Activated T-cell treated with anti-CD3 and anti-CD28 coated beads for 48 hours (primary cell): ENCODE measurements around the gene UBTD2.

ENCODE experiments used
- DNase-seq: peaks from one replicate; pipeline ENCODE4 v3.0.0-alpha.2; 2020; ENCODE audit warnings: low read depth

UBTD2 gene

DNA sequence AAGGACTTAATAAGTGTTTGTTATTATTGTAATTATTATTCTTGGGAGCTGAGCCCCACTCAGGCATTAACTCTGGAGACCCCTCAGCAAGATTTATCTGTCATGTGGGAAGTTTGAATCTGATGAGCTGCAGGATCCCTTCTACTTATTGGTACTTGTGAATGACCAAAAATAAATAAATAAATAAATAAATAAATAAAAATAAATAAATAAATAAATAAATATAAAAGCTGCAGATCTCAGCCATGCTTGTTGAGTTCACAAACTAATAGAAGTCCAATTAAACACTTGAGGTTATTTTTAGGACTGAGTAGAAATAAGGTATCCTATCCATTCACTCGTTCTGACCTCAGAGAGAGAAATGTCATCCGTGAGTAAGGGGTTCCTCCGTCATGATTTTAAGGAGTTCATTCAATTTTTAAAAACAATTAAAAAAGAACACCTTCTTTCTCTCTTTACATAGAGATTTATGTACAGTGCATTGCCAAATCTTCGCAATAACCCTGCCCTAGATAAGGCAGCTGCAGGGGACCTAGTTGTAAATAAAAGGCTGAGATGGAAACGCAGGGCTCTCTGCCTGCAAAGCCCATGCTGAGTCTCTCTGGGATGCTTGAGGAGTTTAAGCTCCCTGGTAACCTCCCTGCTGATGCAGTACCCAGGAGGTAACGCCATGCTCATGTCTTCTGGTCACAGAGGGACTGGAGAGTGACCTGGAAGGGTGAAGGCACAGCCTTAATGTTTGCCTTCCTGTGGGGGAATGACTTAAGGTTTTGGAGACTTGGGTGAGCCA lies 88.4 kb downstream of the UBTD2 start:
- DNase-seq, result no peak

DNA sequence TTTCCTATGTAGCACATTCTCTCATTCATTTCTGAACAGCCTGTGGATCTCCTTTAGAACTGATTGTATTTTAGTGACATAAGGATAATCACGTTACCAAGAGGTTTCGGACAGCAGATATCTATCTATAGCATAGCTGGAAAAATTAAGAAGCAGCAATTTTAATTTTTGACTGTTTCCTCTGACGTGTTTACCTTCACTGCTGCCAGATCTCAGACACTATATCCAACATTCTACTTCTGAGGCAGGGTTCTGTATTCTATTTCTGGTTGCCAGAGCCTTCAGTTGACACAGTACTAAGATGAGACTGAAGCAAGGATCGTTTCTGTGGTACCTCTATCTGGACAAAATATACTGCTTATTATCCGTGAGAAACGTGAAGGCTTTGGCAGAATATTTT lies 89.7 kb downstream of the UBTD2 start, which contains the start of gene EFCAB9:
Gene EFCAB9 (plus strand): TSS at position 301 of the 400 bp plus-strand sequence. CDS start 1 bp downstream, at position 302.
- no peak for DNase-seq

DNA sequence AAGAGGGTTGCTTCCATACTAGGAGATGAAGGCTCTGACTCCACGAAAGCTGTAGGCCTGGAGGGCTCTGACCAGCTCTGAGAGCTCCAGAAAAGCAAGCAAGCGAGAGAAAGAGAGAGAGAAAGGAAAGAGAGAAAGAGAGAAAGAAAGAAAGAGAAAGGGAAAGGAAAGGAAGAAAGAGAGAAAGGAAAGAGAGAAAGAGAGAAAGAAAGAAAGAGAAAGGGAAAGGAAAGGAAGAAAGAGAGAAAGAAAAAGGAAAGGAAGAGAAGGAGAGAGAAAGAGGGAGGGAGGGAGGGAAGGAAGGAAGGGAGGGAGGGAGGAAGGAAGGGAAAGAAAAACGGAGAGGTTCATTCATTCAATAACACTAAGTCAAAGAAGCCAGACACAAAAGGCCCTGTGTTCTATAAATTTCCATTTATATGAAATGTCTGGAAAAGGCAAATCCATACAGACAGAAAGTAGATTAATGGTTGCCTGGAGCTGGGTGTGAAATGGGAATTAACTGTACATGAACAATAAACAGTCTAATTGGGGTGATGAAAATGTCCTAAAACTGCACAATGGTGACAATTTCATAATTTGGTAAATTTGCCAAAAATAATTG lies 93.8 kb downstream of the UBTD2 start:
- DNase-seq, result no peak

DNA sequence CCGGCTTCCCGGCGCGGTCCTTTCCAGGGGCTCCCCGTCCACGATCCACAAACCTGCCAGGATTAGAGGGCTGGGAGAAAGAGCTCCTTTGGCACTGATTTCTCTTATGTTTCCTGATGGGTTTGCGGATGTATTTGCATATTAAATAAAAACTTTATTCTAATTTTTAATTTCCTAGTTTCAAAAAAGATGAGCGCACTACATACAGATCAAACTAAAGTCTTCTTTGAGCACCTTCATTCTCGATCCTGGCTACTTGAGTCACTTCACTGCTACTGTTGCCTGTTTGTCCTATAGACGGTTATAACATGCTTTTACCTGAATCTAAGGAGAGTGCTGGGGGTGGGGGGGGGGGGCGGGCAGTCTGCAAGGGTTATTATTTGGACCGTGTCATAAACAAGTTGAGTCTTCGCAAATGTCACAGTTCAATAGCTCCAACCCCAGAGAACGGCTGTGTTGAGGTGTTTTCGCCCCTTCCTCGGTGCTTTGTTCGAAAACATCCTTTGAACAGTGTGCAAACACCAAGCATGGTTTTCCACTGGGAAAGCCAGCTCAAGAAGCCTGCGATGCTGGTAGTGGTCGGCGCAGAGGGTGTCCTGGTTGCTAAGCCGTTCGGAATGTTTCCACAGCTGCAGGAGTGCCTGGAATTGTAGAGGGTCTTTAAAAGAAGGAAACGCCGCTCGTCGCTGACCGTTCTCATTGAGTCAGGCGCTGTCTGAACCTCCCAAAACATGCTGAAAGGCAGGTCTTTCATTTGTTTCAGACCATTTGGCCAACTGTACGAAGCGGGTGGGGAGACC lies 94.5 kb downstream of the UBTD2 start:
- no peak for DNase-seq

DNA sequence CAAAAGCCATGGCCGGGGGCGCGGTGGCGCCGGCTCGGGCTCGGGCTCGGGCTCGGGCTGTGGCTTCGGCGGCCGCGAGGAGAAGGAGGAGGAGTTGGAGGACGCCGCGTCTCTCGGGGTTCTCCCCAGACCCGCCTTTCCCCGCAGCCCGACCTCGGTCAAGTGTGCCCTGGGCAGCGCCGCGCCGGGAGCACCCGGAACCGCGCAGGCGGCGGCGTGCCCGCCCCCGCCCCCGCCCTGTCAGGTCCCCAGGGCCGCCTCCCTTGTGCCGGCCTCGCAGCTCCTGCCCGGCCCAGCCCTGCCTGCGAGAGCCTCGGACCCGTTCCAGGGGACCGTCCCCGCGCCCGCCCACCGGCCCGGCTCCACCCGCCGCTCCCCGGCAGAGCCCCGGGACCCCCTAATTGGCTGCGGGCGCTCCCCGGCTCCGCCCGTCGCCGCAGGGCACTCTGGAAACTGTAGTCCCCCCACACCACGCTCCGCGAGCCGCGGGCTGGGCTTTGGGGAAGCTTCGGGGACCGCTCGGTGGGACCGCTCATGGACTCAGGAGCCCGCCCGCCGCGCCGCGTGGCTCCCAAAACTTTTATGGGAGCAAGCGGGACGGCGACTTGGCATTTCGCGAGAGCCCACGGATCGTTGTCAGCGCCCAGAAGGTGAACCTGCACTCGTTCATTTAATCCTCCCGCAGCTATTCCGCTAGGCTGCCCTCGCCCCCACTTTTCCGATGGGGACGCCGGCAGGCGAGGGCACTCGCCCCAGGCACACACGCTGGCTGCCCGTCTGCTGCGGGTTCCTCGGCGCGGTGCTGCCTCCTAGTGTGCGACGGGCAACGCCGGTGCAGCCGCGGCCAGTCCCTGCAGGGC lies 95.3 kb downstream of the UBTD2 start, which contains the start of gene STK10:
Gene STK10 (minus strand): TSS at position 192 of the 860 bp plus-strand sequence. CDS start 182 bp downstream, at position 10.
- peak; percentile 90 for DNase-seq

DNA sequence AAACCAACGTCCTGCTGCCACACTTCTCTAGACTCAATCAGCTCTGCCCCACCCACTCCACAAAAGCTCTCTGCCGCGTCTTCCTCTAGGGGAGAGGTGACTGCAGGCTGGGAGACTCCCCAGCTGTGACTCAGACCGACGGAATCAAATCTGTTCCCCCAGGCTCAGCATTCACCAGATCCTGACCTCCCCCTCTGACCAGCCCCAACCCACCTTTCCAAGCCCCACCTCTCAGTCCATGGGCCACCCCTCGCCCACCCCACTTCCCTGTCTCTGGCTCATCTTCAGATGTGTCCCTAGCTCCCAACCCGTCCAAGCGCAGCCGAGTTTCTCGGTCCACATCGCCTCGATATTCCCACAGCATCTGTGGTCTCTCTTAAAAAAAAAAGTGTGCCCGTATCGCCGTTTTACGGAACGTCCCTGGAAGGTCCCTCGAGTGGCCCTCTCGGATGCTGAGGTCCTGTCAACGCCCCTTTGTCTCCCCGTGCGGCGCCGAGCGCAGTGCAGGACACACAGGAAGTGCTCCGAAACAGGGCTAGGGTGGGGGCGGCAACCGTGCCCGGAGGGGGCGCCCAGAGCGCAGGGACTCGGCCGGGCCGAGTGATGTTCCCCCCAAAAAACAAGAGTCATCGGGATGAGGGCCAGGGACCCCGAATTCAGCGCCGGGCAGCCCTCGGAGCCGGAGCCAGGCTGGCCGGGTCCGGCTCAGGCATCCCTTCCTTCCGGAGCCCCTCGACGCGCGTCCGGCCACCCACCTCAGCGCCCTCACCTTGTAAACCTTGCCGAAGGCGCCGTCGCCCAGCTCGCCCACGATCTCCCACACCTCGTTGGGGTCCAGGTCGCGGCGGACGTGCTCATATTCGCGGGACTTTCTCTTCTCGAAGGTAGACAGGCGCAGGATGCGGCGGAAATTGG lies 96.2 kb downstream of the UBTD2 start:
- peak; percentile 63 for DNase-seq

DNA sequence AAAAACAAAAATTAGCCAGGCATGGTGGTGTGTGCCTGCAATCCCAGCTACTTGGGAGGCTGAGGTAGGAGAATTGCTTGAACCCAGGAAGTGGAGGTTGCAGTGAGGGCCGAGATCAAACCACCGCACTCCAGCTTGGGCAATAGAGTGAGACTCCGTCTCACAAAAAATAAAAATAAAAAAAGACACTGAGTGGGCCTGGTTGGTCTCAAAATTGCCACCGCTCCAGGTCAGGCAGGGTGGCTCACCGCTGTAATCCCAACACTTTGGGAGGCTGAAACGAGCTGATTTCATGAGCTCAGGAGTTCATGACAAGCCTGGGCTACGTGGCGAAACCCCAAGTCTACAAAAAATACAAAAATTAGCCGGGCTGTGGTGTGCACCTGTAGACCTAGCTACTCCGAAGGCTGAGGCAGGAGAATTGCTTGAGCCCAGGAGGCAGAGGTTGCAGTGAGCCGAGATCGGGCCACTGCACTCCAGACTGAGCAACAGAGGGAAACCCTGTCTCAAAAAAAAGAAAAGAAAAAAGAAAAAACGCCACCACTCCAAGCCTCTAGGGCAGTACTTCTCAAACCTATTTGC lies 97.4 kb downstream of the UBTD2 start:
- no peak for DNase-seq

DNA sequence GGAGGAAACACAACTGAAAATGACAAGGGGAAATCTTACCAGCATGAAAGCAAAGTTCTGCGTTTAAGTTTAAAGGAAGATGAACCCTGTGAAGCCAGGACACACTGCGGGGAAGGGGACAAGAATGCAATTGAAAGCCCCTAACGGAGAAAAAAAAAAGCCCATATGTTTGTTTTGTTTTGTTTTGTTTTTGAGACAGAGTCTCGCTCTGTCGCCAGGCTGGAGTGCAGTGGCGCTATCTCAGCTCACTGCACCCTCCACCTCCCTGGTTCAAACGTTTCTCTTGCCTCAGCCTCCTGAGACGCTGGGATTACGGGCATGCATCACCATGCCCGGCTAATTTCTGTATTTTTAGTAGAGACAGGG lies 98.5 kb downstream of the UBTD2 start:
- DNase-seq, result no peak

DNA sequence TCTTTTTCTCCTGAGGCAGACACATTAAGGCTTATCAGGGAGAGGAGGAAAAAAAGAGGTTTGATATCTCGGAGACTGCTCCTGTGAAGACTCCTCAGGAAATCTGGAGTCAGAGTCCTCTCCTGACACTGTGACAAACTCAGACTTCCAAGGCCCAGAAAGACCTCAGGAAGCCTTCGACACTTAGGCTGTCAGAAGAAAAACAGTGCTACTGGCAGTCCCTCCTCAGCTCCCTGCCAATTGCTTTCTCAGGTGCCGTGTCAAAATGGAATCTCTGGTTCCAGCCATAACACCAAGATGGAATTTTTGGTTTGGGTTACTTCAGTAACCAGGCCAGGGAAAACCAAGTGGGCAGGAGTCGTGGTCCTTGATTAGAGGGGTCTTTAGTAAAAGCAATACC lies 99.7 kb downstream of the UBTD2 start:
- DNase-seq, result no peak

DNA sequence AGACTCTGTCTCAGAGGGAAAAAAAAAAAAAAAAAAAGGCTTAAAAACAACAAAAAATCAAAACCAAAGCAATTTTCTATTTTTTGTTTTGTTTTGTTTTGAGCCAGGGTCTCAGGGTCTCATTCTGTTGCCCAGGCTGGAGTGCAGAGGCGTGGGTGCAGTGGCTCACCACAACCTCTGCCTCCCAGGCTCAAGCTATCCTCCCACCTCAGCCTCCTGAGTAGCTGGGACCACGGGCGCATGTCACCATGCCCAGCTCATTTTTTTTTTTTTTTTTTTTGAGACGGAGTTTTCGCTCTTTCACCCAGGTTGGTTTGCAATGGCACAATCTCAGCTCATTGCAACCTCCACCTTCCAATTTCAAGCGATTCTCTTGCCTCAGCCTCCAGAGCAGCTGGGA lies 101.3 kb downstream of the UBTD2 start:
- DNase-seq, result no peak

DNA sequence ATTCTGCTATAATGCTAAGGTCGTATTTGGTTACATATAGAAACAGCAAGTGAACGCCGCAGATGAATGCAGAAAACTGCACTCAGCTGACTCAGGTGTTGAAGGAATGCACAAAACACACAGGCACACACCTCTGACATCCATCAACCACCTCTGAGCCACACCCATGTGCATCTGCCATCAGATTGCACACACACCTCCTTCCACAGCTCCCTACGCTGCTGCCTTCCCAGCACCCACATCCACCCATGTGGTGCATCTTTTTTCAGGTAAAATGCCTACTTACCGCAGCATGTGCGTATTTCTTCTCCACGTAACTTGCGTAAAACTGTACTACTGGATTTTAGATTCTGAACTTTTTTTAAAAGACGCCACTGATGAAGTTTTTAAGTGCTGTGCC lies 102.6 kb downstream of the UBTD2 start:
- no peak for DNase-seq

DNA sequence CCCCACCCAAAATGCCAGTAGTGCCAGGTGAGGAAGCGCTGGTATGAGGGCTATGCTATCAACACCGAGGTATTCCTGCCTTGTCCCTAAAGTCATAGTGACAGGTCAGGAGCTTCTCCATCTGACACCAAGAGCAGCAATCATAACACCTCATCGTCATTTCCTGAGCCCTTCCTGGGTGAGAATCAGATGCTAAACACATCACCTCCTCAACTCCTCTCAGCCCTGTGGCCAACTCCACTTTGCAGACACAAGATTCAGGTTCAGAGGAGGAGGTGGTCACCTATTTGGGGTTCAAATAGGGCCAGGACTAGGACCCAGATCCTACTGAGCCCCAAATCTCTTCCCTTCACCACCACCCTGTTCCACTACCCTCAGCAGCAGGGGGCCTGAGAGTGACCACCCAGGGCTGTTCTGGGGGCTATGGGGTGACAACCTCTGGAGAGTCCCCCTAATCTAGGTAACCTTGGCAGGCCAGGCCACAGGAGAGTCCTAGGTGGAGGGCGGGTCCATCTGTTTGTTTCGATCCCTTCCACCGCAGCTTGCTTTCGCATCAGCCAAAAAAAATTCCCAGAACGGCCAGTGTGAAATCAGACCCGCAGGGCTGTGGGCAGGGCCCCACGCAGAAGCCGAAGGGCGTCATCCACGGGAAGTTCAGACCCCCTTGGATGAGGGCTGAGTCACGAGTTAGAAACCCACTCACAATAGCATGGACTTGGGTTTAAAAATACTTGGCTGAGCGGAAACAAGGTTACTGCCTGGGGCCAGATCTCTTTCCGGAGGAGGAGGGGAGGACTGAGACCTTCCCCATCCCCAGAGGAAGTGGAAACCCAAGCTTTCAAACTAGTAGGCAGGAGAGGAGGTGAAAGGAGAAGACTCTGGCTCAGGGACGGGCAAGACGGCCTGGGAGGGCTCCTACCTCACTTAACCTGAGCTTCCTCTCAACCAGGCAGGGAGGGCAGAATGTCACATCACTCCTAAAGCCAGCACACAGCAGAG lies 104.3 kb downstream of the UBTD2 start:
- DNase-seq, result no peak

DNA sequence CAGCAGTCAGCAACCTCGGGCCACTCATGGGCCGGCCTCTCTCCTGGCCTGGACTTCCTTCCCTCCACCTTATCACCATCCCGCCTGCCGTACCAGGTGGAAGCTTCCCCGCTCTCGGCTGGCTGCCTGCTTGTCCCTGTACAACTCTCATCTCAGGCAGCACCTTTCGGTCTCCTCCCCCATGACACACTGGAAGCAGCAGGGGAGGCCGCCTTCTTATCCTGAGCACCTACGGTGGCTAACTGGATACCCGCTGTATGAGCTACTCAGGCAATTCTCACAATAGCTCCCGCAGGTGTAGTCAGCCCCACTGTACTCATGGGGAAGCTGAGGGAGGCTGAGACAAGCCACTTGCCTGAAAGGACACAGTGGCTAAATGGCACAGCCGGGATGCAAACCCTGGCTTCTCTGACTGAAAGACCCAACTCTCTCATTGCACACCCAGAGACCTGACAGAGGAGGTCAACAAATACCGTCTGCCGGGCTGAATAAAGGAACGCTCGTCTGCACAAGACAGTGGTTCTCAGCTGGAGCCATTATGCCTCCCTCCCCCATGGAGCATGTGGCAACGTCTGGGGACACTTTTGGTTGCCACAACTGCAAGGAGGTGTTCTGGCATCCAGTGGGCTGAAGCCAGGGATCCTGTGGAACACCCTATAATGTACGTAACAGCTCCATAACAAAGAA lies 105.1 kb downstream of the UBTD2 start:
- no peak for DNase-seq

DNA sequence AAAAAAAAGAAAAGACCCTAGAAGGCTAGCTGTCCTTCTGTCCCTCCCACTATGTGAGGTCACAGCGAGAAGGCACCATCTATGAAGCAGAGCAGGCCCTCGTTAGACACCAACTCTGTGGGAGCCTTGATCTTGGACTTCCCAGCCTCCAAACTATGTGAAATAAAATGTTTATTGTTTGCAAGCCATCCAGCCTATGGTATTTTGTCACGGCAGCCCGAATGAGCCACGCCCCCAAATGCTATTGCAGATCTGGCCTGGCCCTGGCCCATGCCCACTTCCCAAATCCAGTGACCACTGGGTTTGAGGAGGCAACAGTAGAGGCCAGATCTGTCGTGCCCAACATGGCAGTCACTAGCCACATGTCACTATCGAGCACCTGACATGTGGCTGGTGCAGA lies 106.4 kb downstream of the UBTD2 start:
- no peak for DNase-seq

DNA sequence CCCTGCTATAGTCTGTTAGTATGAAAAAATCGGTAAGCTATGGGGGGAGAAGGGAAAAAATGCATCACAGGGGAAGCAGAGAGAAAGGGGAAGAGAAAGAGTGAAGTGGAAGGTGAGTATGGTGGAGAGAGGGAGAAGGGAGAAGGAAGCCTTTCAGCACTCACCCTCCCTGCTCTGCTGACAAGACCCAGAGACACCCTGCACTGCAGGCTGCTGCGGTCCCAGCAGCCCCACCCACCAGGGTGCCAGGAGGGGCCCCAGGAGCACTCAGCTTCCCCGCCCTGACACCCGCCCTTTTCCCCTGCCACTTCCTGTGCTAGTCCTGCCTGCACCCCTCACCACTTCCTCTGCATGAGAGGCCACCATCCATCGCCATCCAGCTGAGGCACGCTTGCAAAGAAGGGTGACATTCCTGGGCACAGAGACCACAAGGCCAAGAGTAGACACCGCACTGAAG lies 108.3 kb downstream of the UBTD2 start:
- peak; percentile 85 for DNase-seq

DNA sequence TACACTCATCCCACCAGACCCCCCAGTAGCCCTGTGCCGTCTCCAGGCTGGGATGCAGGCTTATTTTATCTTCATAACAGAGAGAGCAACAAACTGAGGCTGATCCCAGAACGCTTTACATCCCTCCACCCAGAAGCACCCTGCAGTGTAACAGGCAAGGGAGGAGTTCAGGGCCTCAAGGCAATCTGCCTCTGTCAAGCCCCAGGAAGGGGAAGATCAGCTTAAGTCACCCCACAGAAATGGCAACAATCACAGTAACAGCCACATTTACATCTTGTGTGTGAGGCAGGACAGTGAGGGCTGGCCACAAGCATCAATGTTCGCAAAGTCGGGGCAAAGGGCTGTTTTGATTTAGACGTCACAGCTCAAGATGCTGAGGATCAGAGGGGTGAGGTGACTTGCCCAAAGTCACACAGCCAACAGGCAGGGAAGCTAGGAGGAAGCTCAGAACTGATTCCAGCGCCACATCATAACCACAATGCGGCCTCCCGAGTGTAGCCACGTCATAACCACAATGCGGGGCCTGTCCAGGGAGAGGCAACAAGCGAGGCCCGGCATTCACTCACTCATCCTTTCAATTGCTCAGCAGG lies 109.9 kb downstream of the UBTD2 start:
- peak; percentile 78 for DNase-seq

DNA sequence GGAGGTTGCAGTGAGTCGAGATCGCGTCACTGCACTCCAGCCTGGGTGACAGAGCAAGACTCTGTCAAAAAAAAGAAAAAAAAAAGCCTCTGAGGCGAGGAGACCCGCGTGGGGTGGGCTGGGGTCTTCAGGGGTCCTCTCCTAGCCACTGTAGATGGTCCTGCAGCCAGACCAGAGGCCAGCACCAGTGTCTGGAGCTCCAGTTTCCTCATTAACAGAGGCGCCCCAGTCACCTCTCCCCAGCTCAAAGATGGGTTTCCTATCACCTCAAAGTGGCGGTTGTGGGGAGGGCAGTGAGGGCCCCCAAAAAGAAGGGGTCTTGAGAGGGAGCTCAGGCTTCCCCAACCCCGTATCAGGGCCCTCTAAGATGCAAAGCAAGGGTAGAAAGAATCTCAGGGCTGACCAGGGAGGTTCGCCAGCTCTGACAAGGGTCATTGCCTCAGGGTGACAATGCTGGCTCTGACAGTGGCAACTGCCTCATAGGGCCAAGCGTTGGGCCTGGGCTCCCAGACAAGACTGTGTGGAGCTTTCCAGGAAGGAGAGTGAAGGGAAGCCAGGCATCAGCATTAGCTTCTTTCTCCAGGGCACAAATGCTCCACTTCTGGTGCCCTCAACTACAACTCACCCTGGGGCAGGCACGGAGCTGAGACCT lies 110.5 kb downstream of the UBTD2 start:
- no peak for DNase-seq
